ENCODE data around the gene CERK.

GRCh38 chr22:46731246-46732040 is 6.6 kb downstream of the CERK start:
- TF ChIP-seq, protein P1, sequence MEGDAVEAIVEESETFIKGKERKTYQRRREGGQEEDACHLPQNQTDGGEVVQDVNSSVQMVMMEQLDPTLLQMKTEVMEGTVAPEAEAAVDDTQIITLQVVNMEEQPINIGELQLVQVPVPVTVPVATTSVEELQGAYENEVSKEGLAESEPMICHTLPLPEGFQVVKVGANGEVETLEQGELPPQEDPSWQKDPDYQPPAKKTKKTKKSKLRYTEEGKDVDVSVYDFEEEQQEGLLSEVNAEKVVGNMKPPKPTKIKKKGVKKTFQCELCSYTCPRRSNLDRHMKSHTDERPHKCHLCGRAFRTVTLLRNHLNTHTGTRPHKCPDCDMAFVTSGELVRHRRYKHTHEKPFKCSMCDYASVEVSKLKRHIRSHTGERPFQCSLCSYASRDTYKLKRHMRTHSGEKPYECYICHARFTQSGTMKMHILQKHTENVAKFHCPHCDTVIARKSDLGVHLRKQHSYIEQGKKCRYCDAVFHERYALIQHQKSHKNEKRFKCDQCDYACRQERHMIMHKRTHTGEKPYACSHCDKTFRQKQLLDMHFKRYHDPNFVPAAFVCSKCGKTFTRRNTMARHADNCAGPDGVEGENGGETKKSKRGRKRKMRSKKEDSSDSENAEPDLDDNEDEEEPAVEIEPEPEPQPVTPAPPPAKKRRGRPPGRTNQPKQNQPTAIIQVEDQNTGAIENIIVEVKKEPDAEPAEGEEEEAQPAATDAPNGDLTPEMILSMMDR (IDR thresholded peaks at IDR 0.05): no peak
- TF ChIP-seq POLR2A (IDR thresholded peaks at IDR 0.05): peak in 1 of 2 donors; percentile 15

All from heart left ventricle (tissue), 13 donors.